DOHH2 (cell line): ENCODE measurements around the gene POPDC2.

Source experiments
- H3F3A ChIP-seq: fragments of 200-600 bp; sonication (generic), shearing (Covaris generic); 2 replicates; pipeline ENCODE4 v1.6.0; 2016; ENCODE audit warnings: antibody characterized with exemption, mild to moderate bottlenecking; ENCODE audit not compliant: control insufficient read depth, insufficient read depth
- H3K27ac ChIP-seq: fragments of 200-600 bp; sonication (generic); 2 replicates; pipeline ENCODE4 v1.5.1; 2014; ENCODE audit warnings: low read depth, mild to moderate bottlenecking, low read length, moderate library complexity
- H3K27me3 ChIP-seq: fragments of 200-600 bp; sonication (generic); 2 replicates; pipeline ENCODE4 v1.6.1; 2014; ENCODE audit warnings: mild to moderate bottlenecking, low read length, mixed read lengths; ENCODE audit not compliant: control insufficient read depth
- H3K36me3 ChIP-seq: fragments of 200-600 bp; sonication (generic); 2 replicates; pipeline ENCODE4 v1.6.1; 2014; ENCODE audit warnings: mild to moderate bottlenecking, low read length, moderate library complexity, mixed read lengths; ENCODE audit not compliant: control insufficient read depth
- H3K4me1 ChIP-seq: fragments of 200-600 bp; sonication (generic); 2 replicates; pipeline ENCODE4 v1.6.1; 2014; ENCODE audit warnings: mild to moderate bottlenecking, low read length, mixed read lengths; ENCODE audit not compliant: control insufficient read depth
- H3K4me2 ChIP-seq: fragments of 200-600 bp; sonication (generic); 2 replicates; pipeline ENCODE4 v1.6.0; 2014; ENCODE audit warnings: mild to moderate bottlenecking, low read length, moderate library complexity
- H3K4me3 ChIP-seq: fragments of 200-600 bp; sonication (generic); 2 replicates; pipeline ENCODE4 v1.5.1; 2014; ENCODE audit warnings: mild to moderate bottlenecking, low read length, mixed read lengths
- H3K79me2 ChIP-seq: fragments of 200-600 bp; sonication (generic); 2 replicates; pipeline ENCODE4 v1.6.1; 2014; ENCODE audit warnings: mild to moderate bottlenecking, low read length, mixed read lengths; ENCODE audit not compliant: control insufficient read depth
- H3K9me2 ChIP-seq: fragments of 200-600 bp; sonication (generic); replicated peaks from 2 replicates; pipeline ENCODE4 v1.6.1; 2014; ENCODE audit warnings: mild to moderate bottlenecking, low read length, mixed read lengths; ENCODE audit not compliant: control insufficient read depth
- H3K9me3 ChIP-seq: fragments of 200-600 bp; sonication (generic); 2 replicates; pipeline ENCODE4 v1.6.1; 2014; ENCODE audit warnings: antibody characterized with exemption, low read length, mixed read lengths; ENCODE audit not compliant: control insufficient read depth, insufficient read depth
- H4K20me1 ChIP-seq: fragments of 200-600 bp; sonication (generic); 2 replicates; pipeline ENCODE4 v1.6.0; 2014; ENCODE audit warnings: low read depth, mild to moderate bottlenecking, antibody characterized with exemption, low read length, moderate library complexity; ENCODE audit not compliant: control insufficient read depth, insufficient read depth
- CTCF ChIP-seq: fragments of 200-600 bp; sonication (generic); IDR thresholded peaks from one replicate; pipeline ENCODE4 v1.5.1; 2014; ENCODE audit warnings: antibody characterized with exemption, mild to moderate bottlenecking, low read depth, low read length; ENCODE audit not compliant: poor library complexity, severe bottlenecking
- EZH2phosphoT487 ChIP-seq: fragments of 200-600 bp; sonication (generic); IDR thresholded peaks from 2 replicates; pipeline ENCODE4 v1.6.1; 2017; ENCODE audit warnings: borderline replicate concordance, mild to moderate bottlenecking, antibody characterized with exemption, low read length, moderate library complexity, mixed read lengths

The POPDC2 gene

GRCh38 chr3:119635719-119636118 is 24.7 kb downstream of the POPDC2 start:
- TF ChIP-seq CTCF: no peak
- no peak for TF ChIP-seq EZH2phosphoT487

DNA sequence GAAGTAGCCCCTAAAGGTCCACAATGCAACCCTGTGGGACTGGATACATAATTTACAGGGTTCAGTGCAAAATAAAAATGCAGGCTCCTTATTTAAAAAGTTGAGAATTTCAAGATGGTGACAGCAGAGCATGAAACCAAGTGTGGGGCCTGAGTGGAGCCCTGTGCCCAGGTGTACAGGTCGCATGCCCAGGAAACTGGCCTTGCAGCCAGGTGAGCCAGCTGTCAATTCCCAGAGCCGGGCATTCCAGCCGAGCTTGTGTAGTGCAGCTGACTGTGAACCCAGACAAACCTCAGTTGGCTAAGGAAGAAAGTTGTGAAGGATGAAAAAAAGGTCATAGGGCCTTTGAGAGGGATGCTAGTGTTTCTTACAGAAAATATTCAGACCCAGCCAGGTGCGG is 27.6 kb downstream of the POPDC2 start:
- H3K79me2 ChIP-seq: no peaks in the 10 kb centered on the region
- no peak overlapping the region for H3K4me2 ChIP-seq
- peaks cover 28% of the 10 kb centered on the region for H3K27me3 ChIP-seq
- no peak overlapping the region for H3K27ac ChIP-seq
- no peaks in the 10 kb centered on the region for H3K9me3 ChIP-seq
- H3K36me3 ChIP-seq: no peaks in the 10 kb centered on the region
- H4K20me1 ChIP-seq: no peaks in the 10 kb centered on the region
- H3F3A ChIP-seq: no peaks in the 10 kb centered on the region
- TF ChIP-seq EZH2phosphoT487 (no peak), CTCF (no peak)
- no peak overlapping the region for H3K4me3 ChIP-seq
- no peaks in the 10 kb centered on the region for H3K9me2 ChIP-seq
- H3K4me1 ChIP-seq: peaks cover under 1% of the 10 kb centered on the region

More at GRCh38 chr3:119635719-119636118, 24.7 kb downstream of the POPDC2 start:
- no peaks in the 10 kb centered on the region for H3F3A ChIP-seq
- H3K79me2 ChIP-seq: no peaks in the 10 kb centered on the region
- H3K9me3 ChIP-seq: no peaks in the 10 kb centered on the region
- H3K27me3 ChIP-seq: peaks cover 4% of the 10 kb centered on the region; the same call in 1 of the 2 replicates
- H4K20me1 ChIP-seq: no peaks in the 10 kb centered on the region
- H3K4me1 ChIP-seq: peaks cover 13% of the 10 kb centered on the region
- H3K27ac ChIP-seq: no peak overlapping the region
- no peak overlapping the region for H3K4me2 ChIP-seq
- no peaks in the 10 kb centered on the region for H3K9me2 ChIP-seq
- no peak overlapping the region for H3K4me3 ChIP-seq
- H3K36me3 ChIP-seq: no peaks in the 10 kb centered on the region

DNA sequence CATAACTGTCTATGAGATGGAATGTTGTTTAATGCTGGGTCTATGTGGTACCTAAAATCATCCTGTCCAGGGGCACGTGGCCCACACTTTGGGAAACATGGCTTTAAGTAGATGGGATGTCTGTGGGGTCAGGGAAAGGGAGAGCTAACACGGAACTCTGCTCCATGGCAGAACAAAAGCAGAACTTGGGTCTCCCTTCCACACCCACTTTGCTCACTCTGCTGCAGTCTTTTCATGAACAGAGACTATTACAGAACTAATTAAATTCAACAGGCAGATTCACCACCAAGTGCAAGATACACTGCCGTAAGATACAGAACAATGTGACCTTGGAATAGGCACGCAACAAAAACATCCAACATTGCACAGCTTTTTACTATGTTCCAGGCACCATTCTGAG is 28.2 kb downstream of the POPDC2 start:
- TF ChIP-seq CTCF (no peak), EZH2phosphoT487 (no peak)
- no peaks in the 10 kb centered on the region for H3F3A ChIP-seq
- no peak overlapping the region for H3K4me2 ChIP-seq
- no peak overlapping the region for H3K4me3 ChIP-seq
- no peaks in the 10 kb centered on the region for H3K36me3 ChIP-seq
- no peaks in the 10 kb centered on the region for H4K20me1 ChIP-seq
- peaks cover 34% of the 10 kb centered on the region for H3K27me3 ChIP-seq
- H3K79me2 ChIP-seq: no peaks in the 10 kb centered on the region
- H3K9me3 ChIP-seq: no peaks in the 10 kb centered on the region
- H3K9me2 ChIP-seq: no peaks in the 10 kb centered on the region
- no peaks in the 10 kb centered on the region for H3K4me1 ChIP-seq
- no peak overlapping the region for H3K27ac ChIP-seq

DNA sequence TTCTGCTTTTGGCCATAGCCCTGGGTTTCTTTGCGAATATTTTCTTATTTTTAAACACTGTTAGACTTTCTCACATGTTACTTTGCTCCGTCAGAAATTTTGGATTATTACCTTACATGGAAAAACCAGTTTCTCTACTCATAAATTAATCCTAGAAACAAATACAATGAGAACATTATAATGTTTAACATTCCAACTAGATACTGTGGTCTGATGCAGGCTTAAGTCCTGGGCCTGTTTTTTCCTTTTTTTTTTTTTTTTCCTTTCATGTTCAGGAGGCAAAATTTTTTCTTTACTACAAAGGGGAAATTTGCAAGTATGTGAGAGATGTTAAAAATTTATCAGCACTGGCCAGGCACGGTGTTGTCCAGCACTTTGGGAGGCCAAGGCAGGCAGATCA is 28.9 kb downstream of the POPDC2 start:
- TF ChIP-seq CTCF (no peak), EZH2phosphoT487 (no peak)
- Histone ChIP-seq H3K4me1 (no peaks in the 10 kb centered on the region), H3K79me2 (no peaks in the 10 kb centered on the region), H3K4me2 (no peak overlapping the region), H3K36me3 (no peaks in the 10 kb centered on the region), H3K27me3 (peaks cover 40% of the 10 kb centered on the region), H4K20me1 (no peaks in the 10 kb centered on the region), H3K9me3 (no peaks in the 10 kb centered on the region), H3K27ac (no peak overlapping the region), H3F3A (no peaks in the 10 kb centered on the region), H3K9me2 (no peaks in the 10 kb centered on the region), H3K4me3 (no peak overlapping the region)
